ENCODE data around the gene ETV4. TPM values are rescaled to one million over a fixed set of nuclear protein-coding genes. Genes with fewer than 3 reads are reported as not detected.

ETV4 gene
- total and polyA plus RNA-seq, 2 of the 13 experiments (the other 11 are each of a cell fraction or from before 2014, with no cell fraction given), result 128 to 330 TPM

GRCh38 chr17:43482103-43483012 is 63.8 kb downstream of the ETV4 start (continued):
- 0 out of 2 replicates have a peak, but pooled peaks have one; percentile 24 for TF ChIP-seq ARNT2 (CRISPR knock-in tag; IDR thresholded peaks at IDR 0.05; ENCODE audit: low read depth)
- TF ChIP-seq HDAC2 (CRISPR knock-in tag; IDR thresholded peaks at IDR 0.05), result peak; percentile 27; the same call in 1 of the 2 replicates
- TF ChIP-seq CTCF (CRISPR knock-in tag; IDR thresholded peaks at IDR 0.05), result 0 out of 2 replicates have a peak, but pooled peaks have one; percentile 4
- TF ChIP-seq STAG1 (CRISPR knock-in tag; IDR thresholded peaks at IDR 0.05), result peak; percentile 11; the same call in 1 of the 2 replicates
- TF ChIP-seq ZNF678 (CRISPR knock-in tag; IDR thresholded peaks at IDR 0.05), result 0 out of 2 replicates have a peak, but pooled peaks have one; percentile 73
- TF ChIP-seq PITX1 (CRISPR knock-in tag; IDR thresholded peaks at IDR 0.05), result 0 out of 2 replicates have a peak, but pooled peaks have one; percentile 8
- TF ChIP-seq ZBTB38 (CRISPR knock-in tag; IDR thresholded peaks at IDR 0.05), result peak; percentile 87
- 0 out of 2 replicates have a peak, but pooled peaks have one; percentile 33 for TF ChIP-seq ZNF878 (CRISPR knock-in tag; IDR thresholded peaks at IDR 0.05)
- TF ChIP-seq FOXA3 (CRISPR knock-in tag; IDR thresholded peaks at IDR 0.05), result peak; percentile 10; the same call in 1 of the 2 replicates
- TF ChIP-seq GMEB1 (CRISPR knock-in tag; IDR thresholded peaks at IDR 0.05; ENCODE audit: borderline replicate concordance), result no peak
- TF ChIP-seq, protein P1, sequence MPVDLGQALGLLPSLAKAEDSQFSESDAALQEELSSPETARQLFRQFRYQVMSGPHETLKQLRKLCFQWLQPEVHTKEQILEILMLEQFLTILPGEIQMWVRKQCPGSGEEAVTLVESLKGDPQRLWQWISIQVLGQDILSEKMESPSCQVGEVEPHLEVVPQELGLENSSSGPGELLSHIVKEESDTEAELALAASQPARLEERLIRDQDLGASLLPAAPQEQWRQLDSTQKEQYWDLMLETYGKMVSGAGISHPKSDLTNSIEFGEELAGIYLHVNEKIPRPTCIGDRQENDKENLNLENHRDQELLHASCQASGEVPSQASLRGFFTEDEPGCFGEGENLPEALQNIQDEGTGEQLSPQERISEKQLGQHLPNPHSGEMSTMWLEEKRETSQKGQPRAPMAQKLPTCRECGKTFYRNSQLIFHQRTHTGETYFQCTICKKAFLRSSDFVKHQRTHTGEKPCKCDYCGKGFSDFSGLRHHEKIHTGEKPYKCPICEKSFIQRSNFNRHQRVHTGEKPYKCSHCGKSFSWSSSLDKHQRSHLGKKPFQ (CRISPR knock-in tag; IDR thresholded peaks at IDR 0.05; ENCODE audit: insufficient replicate concordance), result peak; percentile 21
- TF ChIP-seq GATAD2A (CRISPR knock-in tag; IDR thresholded peaks at IDR 0.05), result peak; percentile 60; the same call in 1 of the 2 replicates
- peak; percentile 26; the same call in 1 of the 2 replicates for TF ChIP-seq ONECUT2 (CRISPR knock-in tag; IDR thresholded peaks at IDR 0.05)
- TF ChIP-seq, protein P2, sequence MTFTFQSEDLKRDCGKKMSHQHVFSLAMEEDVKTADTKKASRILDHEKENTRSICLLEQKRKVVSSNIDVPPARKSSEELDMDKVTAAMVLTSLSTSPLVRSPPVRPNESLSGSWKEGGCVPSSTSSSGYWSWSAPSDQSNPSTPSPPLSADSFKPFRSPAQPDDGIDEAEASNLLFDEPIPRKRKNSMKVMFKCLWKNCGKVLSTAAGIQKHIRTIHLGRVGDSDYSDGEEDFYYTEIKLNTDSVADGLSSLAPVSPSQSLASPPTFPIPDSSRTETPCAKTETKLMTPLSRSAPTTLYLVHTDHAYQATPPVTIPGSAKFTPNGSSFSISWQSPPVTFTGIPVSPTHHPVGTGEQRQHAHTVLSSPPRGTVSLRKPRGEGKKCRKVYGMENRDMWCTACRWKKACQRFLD (CRISPR knock-in tag; IDR thresholded peaks at IDR 0.05; ENCODE audit: borderline replicate concordance), result no peak
- TF ChIP-seq, protein P3, sequence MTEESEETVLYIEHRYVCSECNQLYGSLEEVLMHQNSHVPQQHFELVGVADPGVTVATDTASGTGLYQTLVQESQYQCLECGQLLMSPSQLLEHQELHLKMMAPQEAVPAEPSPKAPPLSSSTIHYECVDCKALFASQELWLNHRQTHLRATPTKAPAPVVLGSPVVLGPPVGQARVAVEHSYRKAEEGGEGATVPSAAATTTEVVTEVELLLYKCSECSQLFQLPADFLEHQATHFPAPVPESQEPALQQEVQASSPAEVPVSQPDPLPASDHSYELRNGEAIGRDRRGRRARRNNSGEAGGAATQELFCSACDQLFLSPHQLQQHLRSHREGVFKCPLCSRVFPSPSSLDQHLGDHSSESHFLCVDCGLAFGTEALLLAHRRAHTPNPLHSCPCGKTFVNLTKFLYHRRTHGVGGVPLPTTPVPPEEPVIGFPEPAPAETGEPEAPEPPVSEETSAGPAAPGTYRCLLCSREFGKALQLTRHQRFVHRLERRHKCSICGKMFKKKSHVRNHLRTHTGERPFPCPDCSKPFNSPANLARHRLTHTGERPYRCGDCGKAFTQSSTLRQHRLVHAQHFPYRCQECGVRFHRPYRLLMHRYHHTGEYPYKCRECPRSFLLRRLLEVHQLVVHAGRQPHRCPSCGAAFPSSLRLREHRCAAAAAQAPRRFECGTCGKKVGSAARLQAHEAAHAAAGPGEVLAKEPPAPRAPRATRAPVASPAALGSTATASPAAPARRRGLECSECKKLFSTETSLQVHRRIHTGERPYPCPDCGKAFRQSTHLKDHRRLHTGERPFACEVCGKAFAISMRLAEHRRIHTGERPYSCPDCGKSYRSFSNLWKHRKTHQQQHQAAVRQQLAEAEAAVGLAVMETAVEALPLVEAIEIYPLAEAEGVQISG (CRISPR knock-in tag; IDR thresholded peaks at IDR 0.05), result no peak
- TF ChIP-seq FOXP1 (IDR thresholded peaks at IDR 0.05), result no peak
- peak; percentile 73 for TF ChIP-seq FOXP1 (CRISPR knock-in tag; IDR thresholded peaks at IDR 0.05)
- 0 out of 2 replicates have a peak, but pooled peaks have one; percentile 26 for TF ChIP-seq ISL2 (CRISPR knock-in tag; IDR thresholded peaks at IDR 0.05)
- TF ChIP-seq HOXA5 (CRISPR knock-in tag; IDR thresholded peaks at IDR 0.05), result 0 out of 2 replicates have a peak, but pooled peaks have one; percentile 41
- no peak for TF ChIP-seq TSC22D2 (CRISPR knock-in tag; IDR thresholded peaks at IDR 0.05; ENCODE audit: borderline replicate concordance)
